Medulla oblongata (tissue), 1 donor: Measurements from ENCODE around the gene TLR8.

Experiments
- DNase-seq: peaks from one replicate; pipeline ENCODE4 v3.0.0-alpha.2; 2015; ENCODE audit errors: extremely low spot score

The TLR8 gene

DNA sequence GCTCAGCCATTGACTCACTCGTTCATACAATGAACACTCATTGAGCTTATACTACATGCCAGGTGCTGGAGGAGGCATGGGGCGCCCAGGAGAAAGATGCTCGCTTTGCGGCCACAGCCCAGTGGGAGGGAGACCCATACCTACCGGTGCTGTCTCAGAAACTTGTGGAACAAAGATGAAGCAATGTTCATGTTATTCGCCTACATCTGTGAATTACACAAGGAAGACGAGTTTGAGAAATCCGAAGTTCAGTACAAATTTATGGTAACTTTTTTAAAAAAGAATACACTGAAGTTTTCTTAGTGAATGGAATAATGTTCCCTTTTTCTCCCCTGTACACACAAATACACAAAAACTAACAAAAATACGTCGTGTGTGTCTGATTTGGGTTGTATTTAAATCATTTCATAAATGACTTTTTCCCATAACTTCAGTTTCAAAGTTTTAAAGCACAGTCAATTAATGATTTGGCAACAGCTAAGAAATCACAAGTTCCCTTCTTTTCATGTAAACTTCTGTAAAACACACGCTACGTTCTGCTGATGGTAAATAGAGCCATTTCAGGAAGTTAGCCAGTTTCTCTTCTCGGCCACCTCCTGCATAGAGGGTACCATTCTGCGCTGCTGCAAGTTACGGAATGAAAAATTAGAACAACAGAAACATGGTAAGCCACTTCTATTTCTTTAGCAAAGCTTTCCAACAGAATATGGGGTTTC, at the start of gene TLR8:
Gene TLR8 (plus strand): TSS at position 575 of the 716 bp plus-strand sequence. CDS start 87 bp downstream, at position 662.
- DNase-seq, result peak; percentile 12

DNA sequence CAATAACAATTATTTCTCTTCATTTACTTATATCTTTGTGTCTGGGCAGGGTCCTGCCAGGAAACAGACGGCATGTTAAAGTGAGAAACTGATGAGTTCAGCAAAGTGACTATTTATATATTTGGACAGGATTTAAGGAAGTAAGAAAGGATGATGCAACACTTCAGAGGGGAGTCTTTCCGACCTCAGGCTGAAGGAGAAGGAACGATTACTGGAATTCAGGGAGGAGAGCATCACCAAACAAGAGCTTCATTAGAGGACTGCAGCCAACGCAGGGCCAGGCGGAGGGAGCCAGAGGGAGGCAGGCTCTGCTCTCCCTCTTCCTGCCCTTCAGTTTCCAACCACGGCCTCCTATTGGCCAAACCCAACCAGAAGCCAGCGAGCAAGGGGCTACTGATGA, 41.1 kb upstream of the TLR8 start:
- peak; percentile 19 for DNase-seq

DNA sequence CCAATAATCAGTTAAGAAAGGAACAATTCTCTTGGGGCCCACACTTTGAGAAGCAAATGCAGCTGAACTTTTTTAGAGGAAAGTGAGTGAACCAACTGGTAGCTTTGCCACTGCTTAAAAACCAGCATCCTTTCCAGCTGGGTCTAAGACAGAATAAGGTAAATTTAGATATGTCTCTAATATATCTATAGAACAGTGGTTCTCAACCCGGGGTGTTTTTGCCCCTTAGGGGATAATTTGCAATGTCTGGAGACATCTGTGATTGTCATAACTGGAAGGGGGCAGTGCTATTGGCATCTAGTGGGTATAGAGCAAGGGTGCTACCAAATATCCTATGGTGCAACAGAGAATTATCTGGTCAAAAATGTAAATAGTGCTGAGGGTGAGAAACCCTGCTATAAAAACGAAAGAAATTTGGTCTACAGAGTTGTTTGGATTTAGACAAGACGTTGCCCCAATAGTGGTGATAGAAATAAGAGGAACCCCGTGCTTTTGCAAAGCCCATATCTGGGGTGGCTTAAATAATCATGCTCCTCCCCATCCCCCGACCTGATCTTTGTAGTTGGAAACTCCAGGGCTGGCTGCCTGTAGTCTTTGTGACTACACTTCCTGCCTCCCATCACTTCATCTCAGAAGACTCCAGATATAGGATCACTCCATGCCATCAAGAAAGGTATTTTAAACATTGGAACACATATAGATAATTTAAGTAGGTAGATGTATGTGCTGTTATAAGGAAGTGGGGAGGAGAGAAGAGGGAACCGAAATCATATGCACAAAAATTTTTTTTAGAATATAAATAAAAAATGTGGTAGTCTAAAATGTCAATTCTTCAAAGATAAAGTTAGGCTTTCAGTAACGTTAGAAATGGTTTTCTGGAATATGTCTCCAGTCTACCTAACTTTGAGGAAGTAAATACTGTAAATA, 39.7 kb upstream of the TLR8 start, which contains the start of gene TLR7:
Gene TLR7 (plus strand): TSS at position 622 of the 927 bp plus-strand sequence. CDS start 507 bp downstream, outside the sequence.
- DNase-seq, result no peak

DNA sequence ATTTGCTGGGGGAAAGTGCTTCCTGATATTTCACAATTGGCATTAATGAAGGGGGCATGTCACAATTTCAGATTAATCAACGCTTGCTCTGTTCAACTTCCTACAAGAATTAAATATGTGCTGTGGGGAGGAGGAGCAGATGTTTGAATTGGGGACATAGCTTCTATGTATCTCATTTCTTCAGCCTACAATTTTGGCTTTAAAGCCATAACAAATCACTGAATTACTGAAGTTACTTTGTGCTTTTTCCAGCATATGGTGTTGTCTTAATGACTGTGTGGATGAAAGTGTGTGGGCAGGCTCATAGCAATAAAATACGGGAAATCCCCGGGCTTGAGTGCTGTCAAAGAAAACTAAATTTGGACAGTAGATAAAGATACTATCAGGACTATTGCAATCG, 38.7 kb upstream of the TLR8 start:
- DNase-seq, result no peak

DNA sequence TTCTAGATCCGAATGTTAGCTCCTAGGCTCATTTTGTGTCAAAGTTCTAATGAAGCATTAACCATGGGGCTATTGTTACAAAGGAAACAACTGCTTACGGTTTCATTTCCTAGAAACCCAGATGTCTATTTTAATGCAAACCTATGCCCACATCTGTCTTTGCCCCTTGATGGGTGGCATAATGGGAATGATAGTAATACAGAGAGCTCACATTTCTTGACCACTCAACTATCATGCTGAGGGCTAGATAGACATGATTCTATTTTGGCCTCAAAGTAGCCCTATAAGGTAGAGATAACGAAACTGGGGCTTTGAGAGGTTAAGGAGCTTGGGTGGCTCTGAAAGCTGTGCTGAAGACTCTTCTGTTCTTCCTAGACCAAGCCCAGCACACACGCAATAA, 37.7 kb upstream of the TLR8 start:
- no peak for DNase-seq

DNA sequence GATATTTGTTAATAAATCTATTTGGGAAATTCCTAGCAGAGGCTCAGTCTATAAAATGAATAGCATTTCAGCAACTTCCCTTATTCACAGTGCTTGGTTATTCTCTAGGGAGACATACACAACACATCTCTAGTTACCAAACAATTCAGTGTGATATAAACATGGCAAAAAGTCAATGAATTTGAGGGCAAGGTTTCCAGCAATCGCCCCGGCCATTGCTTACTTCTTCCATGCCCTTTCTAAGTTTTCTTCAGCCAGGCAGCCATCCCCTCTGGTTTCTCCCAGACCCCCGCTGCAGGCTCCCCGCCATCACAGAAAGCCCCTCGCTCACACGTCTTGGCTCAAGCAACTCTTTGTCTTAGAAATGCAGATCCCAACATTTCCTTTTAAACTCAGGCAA, 35.2 kb upstream of the TLR8 start:
- no peak for DNase-seq

DNA sequence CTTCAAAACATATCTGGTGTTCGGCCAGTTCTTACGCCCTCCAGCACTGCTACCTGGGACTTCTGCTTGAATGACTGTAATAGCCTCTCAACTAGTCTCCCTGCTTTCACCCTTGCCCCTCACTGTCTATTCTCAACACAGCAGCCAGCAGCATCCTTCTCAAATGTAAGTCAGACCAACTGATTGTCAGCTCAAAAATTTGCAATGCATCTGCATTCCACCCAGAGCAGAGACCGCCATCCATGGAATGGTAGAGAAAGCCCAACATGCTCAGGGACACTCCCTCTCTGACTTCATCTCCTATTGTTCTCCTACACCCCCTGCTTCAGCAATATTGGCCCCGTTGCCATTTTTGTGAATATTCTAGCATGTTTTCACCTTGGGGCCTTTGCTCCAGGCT, 33.7 kb upstream of the TLR8 start:
- no peak for DNase-seq

DNA sequence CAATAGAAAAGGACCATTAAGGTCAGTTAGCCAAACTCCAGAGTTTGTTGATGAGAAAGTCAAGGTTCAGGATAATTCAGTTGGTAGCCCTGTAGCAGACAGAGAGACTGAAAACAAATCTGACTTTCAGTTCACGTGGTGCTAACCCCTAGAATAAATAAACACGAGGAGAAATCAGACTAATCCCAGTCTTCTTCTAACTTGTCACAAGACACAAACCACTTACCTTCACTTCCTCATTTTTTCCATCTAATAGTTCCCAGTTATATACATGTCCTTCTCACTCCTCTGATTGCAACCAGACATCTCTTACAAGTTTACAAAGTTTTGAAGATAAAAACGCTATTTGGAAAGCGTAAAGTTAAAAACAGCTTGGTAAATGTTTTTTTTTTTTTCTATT, 31.8 kb upstream of the TLR8 start:
- DNase-seq, result peak; percentile 47

DNA sequence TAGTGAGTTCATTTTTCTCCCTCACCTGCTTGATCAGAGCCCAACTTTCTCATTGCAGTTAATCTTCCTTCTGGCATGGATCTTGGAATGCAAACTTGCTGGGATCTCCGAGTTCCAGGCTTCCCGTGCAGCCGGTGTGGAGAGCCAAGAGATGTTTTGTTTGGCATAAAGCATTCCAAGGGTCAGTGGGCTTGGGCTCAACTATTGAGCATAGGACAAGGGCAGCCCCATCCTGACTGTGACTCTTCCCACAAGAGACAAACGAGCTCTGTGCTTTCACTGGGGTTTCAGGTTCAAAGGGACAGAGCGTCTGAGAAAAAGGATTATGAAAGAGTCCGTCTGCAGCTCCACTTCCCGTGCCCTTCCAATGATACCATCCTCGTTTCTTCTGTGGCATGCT, 29.0 kb upstream of the TLR8 start:
- DNase-seq, result no peak

DNA sequence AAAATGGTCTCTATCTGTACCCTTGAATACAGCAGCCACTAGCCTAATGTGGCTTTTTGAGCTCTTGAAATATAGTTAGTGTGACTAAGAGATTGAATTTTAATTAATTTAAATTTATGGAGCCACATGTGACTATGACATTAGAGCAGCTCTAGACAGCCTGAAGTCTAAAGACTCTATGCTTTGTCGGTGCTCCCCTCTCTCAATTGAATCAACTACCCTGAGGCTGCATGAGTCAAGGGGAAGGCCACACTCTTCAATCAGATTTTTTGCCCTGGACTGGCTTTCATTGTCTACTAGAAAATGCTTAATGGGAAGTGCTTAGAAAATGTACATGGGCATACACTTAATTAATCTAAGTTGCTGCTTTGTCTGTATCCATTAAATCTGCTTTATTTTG, 27.9 kb upstream of the TLR8 start:
- DNase-seq, result no peak

DNA sequence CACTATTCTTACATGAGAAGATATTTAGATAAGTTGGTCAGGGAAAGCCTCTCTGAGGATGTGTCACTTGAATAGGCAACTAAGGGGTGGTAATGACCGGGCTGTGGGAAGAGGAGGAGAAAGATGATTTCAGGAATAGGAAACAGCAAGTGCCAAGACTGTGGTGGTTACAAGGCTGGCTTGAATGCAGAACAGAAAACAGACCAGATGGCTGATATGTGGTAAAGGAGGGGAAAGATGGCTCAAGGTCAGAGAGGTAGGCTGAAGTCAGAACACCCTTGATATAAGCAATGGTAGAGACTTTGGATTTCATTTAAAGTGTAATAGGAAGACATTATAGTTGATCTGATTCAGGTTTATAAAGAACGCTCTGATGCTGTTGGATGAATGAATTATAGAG, 24.5 kb upstream of the TLR8 start:
- DNase-seq, result no peak

DNA sequence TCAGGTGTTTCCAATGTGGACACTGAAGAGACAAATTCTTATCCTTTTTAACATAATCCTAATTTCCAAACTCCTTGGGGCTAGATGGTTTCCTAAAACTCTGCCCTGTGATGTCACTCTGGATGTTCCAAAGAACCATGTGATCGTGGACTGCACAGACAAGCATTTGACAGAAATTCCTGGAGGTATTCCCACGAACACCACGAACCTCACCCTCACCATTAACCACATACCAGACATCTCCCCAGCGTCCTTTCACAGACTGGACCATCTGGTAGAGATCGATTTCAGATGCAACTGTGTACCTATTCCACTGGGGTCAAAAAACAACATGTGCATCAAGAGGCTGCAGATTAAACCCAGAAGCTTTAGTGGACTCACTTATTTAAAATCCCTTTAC, 20.9 kb upstream of the TLR8 start:
- no peak for DNase-seq

DNA sequence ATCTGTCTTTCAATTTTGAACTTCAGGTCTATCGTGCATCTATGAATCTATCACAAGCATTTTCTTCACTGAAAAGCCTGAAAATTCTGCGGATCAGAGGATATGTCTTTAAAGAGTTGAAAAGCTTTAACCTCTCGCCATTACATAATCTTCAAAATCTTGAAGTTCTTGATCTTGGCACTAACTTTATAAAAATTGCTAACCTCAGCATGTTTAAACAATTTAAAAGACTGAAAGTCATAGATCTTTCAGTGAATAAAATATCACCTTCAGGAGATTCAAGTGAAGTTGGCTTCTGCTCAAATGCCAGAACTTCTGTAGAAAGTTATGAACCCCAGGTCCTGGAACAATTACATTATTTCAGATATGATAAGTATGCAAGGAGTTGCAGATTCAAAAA, 19.9 kb upstream of the TLR8 start:
- no peak for DNase-seq

DNA sequence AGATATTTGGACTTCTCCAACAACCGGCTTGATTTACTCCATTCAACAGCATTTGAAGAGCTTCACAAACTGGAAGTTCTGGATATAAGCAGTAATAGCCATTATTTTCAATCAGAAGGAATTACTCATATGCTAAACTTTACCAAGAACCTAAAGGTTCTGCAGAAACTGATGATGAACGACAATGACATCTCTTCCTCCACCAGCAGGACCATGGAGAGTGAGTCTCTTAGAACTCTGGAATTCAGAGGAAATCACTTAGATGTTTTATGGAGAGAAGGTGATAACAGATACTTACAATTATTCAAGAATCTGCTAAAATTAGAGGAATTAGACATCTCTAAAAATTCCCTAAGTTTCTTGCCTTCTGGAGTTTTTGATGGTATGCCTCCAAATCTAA, 19.3 kb upstream of the TLR8 start:
- DNase-seq, result no peak

DNA sequence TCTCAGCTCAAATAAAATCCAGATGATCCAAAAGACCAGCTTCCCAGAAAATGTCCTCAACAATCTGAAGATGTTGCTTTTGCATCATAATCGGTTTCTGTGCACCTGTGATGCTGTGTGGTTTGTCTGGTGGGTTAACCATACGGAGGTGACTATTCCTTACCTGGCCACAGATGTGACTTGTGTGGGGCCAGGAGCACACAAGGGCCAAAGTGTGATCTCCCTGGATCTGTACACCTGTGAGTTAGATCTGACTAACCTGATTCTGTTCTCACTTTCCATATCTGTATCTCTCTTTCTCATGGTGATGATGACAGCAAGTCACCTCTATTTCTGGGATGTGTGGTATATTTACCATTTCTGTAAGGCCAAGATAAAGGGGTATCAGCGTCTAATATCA, 18.7 kb upstream of the TLR8 start:
- no peak for DNase-seq

DNA sequence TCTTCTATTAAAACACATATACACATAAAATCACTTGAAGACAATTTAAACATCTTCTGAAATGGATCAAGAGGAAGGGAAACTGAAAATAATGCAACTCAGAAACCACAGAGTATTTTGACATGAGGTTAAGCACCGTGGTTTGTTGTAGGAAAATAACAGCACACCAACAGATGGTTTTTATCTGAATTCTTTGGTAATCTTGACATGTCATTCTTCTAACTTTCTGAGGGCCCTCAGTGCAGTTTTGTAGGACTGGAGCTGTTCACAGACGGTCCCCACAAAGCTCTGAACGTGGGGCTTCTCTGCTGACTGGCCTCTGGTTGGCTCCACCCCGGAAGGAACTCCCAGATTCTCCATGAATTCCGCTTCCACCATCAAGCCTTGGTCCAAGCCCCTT, 16.0 kb upstream of the TLR8 start:
- peak; percentile 15 for DNase-seq

DNA sequence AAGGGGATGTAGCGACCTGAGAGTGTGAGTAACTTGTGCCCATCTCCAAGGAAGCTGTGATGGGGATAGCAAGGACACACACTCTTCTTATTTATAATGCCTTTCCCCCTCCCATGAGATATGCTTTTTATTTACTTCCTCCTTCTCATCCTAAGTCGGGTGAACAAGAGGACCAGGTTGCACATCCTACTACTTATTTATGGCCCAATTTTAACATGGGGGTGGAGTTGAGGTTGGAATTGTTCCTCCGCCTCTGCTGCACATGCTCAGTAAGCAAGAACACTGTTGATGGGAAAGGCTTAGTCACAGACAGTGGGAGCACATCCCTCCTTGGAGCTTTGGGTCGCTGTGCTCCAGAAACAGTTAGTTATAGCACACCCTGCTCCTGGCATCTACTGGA, 15.2 kb upstream of the TLR8 start:
- DNase-seq, result no peak

DNA sequence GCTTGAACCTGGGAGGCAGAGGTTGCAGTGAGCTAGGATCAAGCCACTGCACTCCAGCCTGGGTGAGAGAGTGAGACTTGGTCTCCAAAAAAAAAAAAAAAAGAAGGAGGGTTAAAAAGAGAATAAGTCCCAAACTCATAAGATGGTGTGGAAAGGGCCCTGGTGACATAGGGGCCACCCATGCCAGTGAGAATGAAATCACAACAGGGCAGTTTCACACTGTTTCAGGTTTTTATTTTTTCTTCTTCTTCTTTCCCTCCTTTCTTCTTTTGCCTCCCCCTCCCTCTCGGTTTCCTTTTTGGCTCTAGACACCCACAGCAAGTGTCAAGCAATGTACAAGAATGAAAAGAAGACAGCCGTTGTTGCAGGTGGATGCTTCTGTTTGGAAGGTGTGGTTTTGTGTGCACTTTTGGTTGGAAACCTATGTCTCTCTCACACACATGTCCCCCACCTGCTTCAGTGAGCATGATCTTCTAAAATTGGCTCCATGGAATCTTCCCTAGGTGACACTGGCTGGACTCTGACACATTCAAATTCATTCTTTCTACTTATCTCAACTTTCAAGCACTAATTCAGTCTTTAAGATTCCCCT, 14.4 kb upstream of the TLR8 start:
- no peak for DNase-seq

DNA sequence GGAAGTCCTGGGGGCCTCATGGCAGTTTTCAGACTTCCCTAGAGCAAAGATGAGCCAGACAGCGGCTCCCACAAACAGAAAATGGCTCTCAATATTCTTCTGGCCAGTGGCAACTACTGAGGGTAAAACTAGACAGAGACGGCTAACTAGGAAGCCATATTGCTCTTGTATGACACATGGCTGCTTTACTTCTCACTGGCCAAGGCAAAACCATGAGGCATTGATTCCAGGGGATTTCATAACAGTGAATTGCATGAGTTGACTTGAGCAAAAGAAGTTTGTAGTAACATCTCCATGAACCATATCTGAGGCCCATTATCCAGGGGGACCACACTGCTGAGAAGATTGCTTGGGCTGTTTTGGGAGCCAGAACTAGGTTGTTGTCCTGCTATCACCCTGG, 13.7 kb upstream of the TLR8 start:
- no peak for DNase-seq

DNA sequence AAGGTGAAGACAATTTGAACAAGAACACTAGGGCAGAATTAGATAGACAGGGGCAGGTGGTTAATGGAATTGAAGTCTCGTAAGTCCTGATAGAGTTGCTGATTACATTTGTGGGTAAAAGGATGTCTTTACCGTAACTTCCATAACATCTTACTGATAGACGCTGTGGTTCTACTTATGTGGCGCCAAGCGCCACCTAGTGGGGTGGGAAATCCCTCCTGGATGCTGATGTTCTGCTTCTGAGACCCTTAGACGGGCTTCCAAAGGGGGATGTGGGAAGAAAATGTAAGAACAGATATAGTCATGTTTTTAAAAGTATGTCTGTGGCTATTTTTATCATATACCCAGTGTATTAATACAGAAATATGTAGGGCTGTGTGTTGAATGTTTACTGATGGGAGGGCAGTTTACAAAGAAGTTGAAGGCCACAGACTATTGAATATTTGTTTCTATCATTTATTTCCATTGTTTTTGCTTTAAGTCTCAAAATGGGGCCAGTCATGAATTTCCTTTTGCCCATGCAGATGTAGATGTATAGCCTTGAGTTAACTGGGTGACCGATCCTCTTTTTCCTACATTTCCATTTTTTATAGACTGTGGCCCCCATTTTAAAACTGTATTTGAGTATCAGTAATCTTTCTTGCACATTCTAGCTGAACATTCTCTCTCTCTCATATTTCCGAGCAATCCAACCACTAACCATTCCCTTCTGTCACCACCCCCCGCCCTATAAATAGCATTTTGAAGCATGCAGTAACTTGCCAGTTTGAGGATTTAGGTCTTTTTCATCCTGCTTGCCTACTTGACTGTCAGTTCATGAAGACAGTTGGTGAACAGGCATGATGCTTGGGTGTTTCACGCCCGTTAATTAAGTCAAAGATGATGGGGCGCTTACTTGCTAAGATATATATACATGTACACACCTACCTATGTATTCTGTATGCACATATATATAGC, 12.1 kb upstream of the TLR8 start:
- peak; percentile 50 for DNase-seq

DNA sequence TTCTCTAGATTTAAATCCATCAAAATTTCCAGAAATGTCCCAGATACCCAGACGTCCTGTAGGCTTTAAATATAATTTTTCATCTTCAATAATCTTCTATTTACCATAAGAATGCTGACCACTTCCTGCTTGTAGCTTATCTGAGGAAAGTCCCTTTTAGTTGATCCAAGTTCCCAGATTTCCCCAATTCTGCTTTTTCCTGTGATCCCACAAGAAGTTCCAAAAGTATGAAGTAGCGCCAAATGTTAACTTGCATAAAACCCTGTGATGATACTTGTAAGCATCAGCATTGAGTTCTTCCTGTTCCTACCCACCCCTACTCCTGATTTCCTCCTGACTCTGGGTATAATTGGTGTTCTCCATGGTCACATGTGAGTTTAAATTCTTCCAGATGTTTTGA, 10.6 kb upstream of the TLR8 start:
- DNase-seq, result no peak
